Measurements from ENCODE around the gene PPM1K. TPM values are rescaled to one million over a fixed set of nuclear protein-coding genes. Genes with fewer than 3 reads are reported as not detected.

Gene PPM1K
- polyA plus RNA-seq, 4 donors = 12.3 to 24.7 (median 18.2) TPM

DNA sequence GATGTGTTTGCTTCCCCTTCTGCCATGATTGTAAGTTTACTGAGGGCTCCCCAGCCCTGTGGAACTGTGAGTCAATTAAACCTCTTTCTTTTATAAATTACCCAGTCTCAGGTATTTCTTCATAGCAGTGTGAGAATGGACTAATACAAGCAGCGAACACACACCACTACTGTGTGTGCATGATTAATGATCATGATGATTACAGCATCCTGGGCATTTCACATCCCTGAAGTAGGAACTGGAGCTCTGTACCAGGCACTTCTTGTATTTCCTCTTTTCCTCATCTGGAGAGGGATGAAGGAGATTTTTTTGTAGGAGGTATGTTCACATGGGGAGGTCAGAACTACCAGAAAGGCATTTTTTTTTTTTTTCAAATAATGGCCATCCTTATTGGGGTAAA lies 60.8 kb downstream of the PPM1K start:
- DNase-seq (ENCODE audit: low read depth in 4 of 4, low spot score in 2 of 4) = no peak

DNA sequence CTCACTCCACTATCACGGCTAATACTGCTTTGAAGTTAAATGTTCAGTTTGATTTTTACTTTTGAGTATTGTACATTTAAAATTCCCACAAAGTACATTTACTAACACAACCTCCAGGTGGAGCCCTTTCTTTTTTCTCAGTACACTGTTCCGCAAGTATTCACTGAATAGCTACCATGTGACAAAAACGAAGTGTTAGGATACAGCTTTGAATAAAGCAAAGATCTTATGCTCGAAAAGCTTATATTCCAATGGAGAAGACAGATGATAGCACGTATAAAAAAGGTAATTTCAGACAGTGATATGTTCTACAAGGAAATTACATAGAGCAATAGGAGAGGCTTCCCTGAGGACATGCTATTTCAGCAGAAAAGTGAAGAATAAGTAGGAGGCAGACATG lies 65.3 kb downstream of the PPM1K start:
- peak in 1 of 4 donors; percentile 29 for DNase-seq (ENCODE audit: low read depth in 4 of 4, low spot score in 2 of 4)

DNA sequence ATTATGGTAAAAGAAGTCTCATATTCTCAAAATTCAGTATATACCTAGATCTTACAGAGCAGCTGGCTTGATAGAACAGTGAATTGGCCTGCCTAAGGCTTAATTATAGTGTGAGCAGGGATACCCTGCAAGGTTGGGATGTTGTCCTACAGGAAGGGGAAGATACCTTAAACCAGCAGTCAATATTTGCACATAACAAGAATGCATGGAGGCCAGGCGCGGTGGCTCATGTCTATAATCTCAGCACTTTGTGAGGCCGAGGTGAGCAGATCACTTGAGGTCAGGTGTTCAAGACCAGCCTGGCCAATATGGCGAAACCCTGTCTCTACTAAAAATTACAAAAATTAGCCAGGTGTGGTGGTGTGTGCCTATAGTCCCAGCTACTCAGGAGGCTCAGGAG lies 67.2 kb downstream of the PPM1K start:
- no peak for DNase-seq (ENCODE audit: low read depth in 4 of 4, low spot score in 2 of 4)

DNA sequence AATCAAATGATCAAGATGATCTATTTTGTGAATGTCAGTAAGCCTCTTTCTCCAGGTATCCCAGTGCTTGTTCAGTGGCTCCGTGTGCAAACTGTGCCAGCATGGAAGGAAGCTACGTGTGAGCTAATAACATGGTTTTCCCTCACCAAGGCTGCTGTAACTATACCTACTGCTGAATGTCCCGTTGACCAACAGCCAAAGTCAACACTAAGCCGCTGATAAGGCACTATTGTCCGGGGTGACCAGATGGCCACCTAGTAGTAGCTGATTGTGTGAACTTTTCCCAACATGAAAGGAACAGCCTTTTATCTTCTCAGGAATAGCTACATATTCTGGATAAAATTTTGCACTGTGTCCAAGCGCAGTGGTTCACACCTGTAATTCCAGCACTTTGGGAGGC lies 68.0 kb downstream of the PPM1K start:
- DNase-seq (ENCODE audit: low read depth in 4 of 4, low spot score in 2 of 4) = no peak

DNA sequence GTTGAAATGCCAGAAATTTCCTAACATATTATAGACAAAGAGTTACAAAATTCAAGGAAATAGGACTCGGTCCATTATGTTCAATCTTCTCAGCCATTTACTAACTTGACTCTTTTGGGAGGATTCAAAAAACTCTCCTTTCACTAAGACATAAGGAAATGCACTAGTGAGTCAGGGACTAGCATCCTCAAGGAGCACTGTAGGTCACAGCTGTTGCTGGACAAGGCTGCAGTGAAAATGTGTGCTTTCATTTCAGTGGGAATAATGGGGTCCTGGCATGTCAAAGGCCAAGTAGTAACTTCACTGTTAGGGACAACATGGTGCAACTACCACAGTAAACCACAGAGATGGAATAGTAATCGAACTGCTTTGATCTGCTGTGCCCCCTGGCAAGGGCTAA lies 69.0 kb downstream of the PPM1K start:
- no peak for DNase-seq (ENCODE audit: low read depth in 4 of 4, low spot score in 2 of 4)

DNA sequence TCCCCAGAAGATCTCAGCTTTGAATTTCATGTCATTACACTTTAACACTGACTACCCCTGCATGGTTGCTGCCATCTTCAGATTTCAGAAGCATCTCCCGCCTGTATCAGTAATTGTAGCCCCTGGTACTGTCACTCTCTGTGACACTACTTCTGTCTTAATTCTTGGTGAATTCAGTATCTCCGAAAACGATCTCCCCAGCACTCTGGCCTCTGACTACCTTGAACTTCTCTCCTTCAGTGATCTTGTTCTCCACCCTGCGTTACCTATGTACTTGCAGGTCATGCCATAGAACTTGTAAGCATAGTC lies 72.2 kb downstream of the PPM1K start:
- no peak for DNase-seq (ENCODE audit: low read depth in 4 of 4, low spot score in 2 of 4)

DNA sequence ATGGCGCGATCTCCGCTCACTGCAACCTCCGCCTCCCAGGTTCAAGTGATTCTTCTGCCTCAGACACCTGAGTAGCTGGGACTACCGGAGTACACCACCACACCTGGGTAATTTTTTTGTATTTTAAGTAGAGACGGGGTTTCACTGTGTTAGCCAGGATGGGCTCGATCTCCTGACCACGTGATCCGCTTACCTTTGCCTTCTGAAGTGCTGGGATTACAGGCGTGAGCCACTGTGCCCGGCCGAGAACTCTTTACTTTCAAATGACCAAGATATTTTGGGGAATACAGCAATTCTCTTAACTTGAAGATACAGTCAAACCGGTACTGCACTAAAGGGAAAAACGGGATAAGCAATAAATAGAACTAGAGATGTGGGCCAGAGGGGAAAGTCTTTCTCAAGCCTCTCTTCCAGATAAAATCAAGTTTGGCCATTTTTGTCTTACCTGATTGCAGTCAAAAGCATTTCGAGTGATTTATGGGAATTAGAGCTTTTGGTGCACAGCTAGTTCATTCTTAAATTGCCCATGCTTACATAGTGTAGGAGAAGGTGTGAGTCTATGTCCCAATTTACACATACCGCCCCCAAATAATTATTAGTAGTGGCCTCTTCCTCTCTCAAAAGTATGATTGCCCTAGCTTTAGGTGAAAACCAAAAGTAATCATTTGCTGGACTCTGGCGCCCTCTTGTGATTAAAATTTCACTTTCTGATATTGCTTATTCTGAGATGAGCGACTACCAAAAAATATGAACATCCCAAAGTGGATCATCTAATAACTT lies 72.7 kb downstream of the PPM1K start:
- peak in 1 of 4 donors; percentile 59 for DNase-seq (ENCODE audit: low read depth in 4 of 4, low spot score in 2 of 4)

DNA sequence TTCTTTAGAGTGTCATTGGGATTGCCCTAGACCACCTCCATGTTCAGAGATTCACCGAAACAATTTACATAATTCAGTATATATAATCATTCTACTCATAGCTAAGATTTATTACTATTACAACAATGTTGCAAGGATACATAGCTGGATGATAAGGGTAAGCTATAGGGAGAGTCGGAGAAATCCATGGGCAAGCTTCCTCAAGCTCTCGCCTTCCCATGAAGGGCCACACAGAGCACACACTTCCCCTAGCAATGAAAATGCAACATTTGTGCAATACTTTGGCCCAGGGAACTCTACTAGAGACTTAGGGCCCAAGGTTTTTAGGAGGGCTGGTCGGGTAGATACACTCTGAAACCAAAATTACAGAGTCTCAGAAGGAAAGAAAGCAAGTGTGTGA lies 76.2 kb downstream of the PPM1K start:
- no peak for DNase-seq (ENCODE audit: low read depth in 4 of 4, low spot score in 2 of 4)

Other genes starting within 250 kb of the PPM1K start
- gene ABCG2, start 125.9 kb downstream of the PPM1K start, polyA plus RNA-seq (ENCODE audit: insufficient read length in 4 of 4) = 10 to 100 TPM in 1 of 4 donors, 1 to 10 TPM in 3; 5.4 to 11.4 (median 7.7) TPM
- gene HERC6, start 94.3 kb upstream of the PPM1K start, polyA plus RNA-seq (ENCODE audit: insufficient read length in 4 of 4) = 1 to 10 TPM; 6.2 to 9.6 (median 9.6) TPM
- gene HERC5, start 172.6 kb upstream of the PPM1K start, polyA plus RNA-seq (ENCODE audit: insufficient read length in 4 of 4) = 1 to 10 TPM; 4.0 to 7.8 (median 5.0) TPM
- 100 to 1,000 TPM; 102 to 132 (median 119) TPM for gene PYURF, start 239.2 kb upstream of the PPM1K start, polyA plus RNA-seq (ENCODE audit: insufficient read length in 4 of 4)